HepG2 (cell line): ENCODE results near the gene PIK3CG. TPM values are rescaled to one million over a fixed set of nuclear protein-coding genes. Genes with fewer than 3 reads are reported as not detected.

Experiments used
- ATAC-seq: fragments of 200-7000 bp; cut with Tn5 transposase; 3 replicates; pipeline ENCODE4 v1.9.1; 2020; ENCODE audit warnings: mild to moderate bottlenecking, moderate library complexity
- BruUV-seq: library from RNA; stranded (reverse); fragments of 400-500 nt; replicated peaks from 2 replicates; lab custom pipeline; 2021; lab: Mats Ljungman, UMichigan
- CTCF ChIA-PET: fragments of 300-600 bp; formaldehyde crosslinking; extraction: SDS; loops from one replicate; lab custom pipeline; 2021; ENCODE audit warnings: low total read pairs, inconsistent platforms, low intra/inter-chr PET ratio; lab: Yijun Ruan, JAX
- POLR2A ChIA-PET: fragments of 350-600 bp; sonication (Branson Sonifier 250); formaldehyde crosslinking; loops from one replicate; lab custom pipeline; 2020; ENCODE audit warnings: antibody characterized with exemption, inconsistent platforms; lab: Yijun Ruan, JAX
- DNase-seq: peaks from one replicate; pipeline ENCODE4 v3.0.0-alpha.2; 2015; ENCODE audit warnings: low spot score
- FAIRE-seq: peaks from 3 replicates; lab custom pipeline; 2011; peaks lifted over from hg19 to GRCh38; lab: Jason Lieb, UNC
- H2AFZ ChIP-seq: one replicate; pipeline ENCODE4 v1.6.1; 2011; ENCODE audit warnings: low read length, inconsistent platforms
- H3K27ac ChIP-seq: fragments of 300-600 bp; 3 replicates; pipeline ENCODE4 v1.8.0; 2011; ENCODE audit warnings: mixed run types, mild to moderate bottlenecking, mixed read lengths, low read length, inconsistent platforms; ENCODE audit not compliant: insufficient read depth; ENCODE audit errors: extremely low read length
- H3K27me3 ChIP-seq, 2 experiments: fragments of 200-600 bp in 1 of 2; 2 replicates in 1 of 2; 3 replicates in 1 of 2; pipeline versions ENCODE4 v1.6.0 to v1.8.0; 2011; ENCODE audit warnings: low read length in 2 of 2, mild to moderate bottlenecking in 2 of 2, moderate library complexity in 2 of 2, inconsistent platforms in 1 of 2; ENCODE audit not compliant: insufficient read depth in 2 of 2, control insufficient read depth in 1 of 2
- H3K36me3 ChIP-seq, 2 experiments: fragments of 200-600 bp in 1 of 2; replicated peaks in 1 of 2; 2 replicates in 1 of 2; 3 replicates in 1 of 2; pipeline versions ENCODE4 v1.5.1 to v1.8.0; 2011; ENCODE audit warnings: low read length in 2 of 2, inconsistent platforms in 1 of 2; ENCODE audit not compliant: insufficient read depth in 2 of 2, control insufficient read depth in 1 of 2
- H3K4me1 ChIP-seq: 2 replicates; pipeline ENCODE4 v1.5.1; 2012; ENCODE audit warnings: low read length, inconsistent platforms; ENCODE audit not compliant: insufficient read depth
- H3K4me2 ChIP-seq: 2 replicates; pipeline ENCODE4 v1.6.0; 2011; ENCODE audit warnings: low read depth, low read length, inconsistent platforms
- H3K4me3 ChIP-seq, 3 experiments: fragments of 200-600 bp in 1 of 3; sonication (generic), shearing (Covaris generic) in 1 of 3; replicated peaks in 1 of 3; 2 replicates each; pipeline ENCODE4 v1.5.1; 2011 to 2016; ENCODE audit warnings: low read length in 3 of 3, inconsistent platforms in 2 of 3, low read depth in 2 of 3, mild to moderate bottlenecking in 2 of 3, control low read depth in 1 of 3, mixed read lengths in 1 of 3; ENCODE audit not compliant: insufficient read depth in 1 of 3
- H3K79me2 ChIP-seq: one replicate; pipeline ENCODE4 v1.6.1; 2011; ENCODE audit warnings: low read length, inconsistent platforms; ENCODE audit not compliant: insufficient read depth
- H3K9ac ChIP-seq: 2 replicates; pipeline ENCODE4 v1.6.0; 2011; ENCODE audit warnings: mild to moderate bottlenecking, low read depth, low read length, inconsistent platforms; ENCODE audit not compliant: insufficient read depth
- H3K9me3 ChIP-seq: 2 replicates; pipeline ENCODE4 v1.5.1; 2012; ENCODE audit warnings: mild to moderate bottlenecking, low read length
- H4K20me1 ChIP-seq: 2 replicates; pipeline ENCODE4 v1.6.0; 2011; ENCODE audit warnings: inconsistent platforms, mild to moderate bottlenecking, low read length, moderate library complexity; ENCODE audit not compliant: insufficient read depth
- EEA1 ChIP-seq: sonication (generic); formaldehyde crosslinking; IDR thresholded peaks from 2 replicates; pipeline ENCODE4 v1.5.1; 2020; ENCODE audit warnings: mild to moderate bottlenecking, missing genetic modification reagents, borderline replicate concordance
- GABPA ChIP-seq, 2 experiments: IDR thresholded peaks; 2 replicates each; pipeline ENCODE4 v1.6.1; 2011 to 2016; ENCODE audit warnings: low read depth in 2 of 2, low read length in 1 of 2, missing biosample characterization in 1 of 2, missing genetic modification characterization in 1 of 2
- GTF2F1 ChIP-seq: fragments of 150-350 bp; IDR thresholded peaks from 2 replicates; pipeline ENCODE4 v1.6.1; 2014; ENCODE audit warnings: low read length
- HNRNPLL ChIP-seq: fragments of 200-400 bp; formaldehyde crosslinking; IDR thresholded peaks from 2 replicates; pipeline ENCODE4 v1.6.1; 2017; ENCODE audit warnings: mild to moderate bottlenecking, low read depth, low read length; ENCODE audit not compliant: poor library complexity, severe bottlenecking
- HOXA7 ChIP-seq: sonication (generic); formaldehyde crosslinking; IDR thresholded peaks from 2 replicates; pipeline ENCODE4 v1.8.1; 2022; ENCODE audit warnings: mild to moderate bottlenecking, missing genetic modification reagents, moderate library complexity
- IRF2 ChIP-seq: IDR thresholded peaks from 2 replicates; pipeline ENCODE4 v1.6.1; 2018; ENCODE audit warnings: missing genetic modification reagents, missing compliant biosample characterization
- KLF16 ChIP-seq, 2 experiments: sonication (generic) in 1 of 2; formaldehyde crosslinking in 1 of 2; IDR thresholded peaks; 2 replicates each; pipeline versions ENCODE4 v1.6.1 to v1.8.0; 2016 to 2023; ENCODE audit warnings: missing genetic modification reagents in 2 of 2, missing compliant biosample characterization in 1 of 2
- NCOA2 ChIP-seq: sonication (generic); formaldehyde crosslinking; IDR thresholded peaks from 2 replicates; pipeline ENCODE4 v1.8.0; 2022; ENCODE audit warnings: inconsistent platforms
- SUZ12 ChIP-seq: fragments of 150-350 bp; IDR thresholded peaks from 2 replicates; pipeline ENCODE4 v1.6.1; 2014; ENCODE audit warnings: low read depth, low read length
- TCF7 ChIP-seq: sonication (generic); IDR thresholded peaks from 2 replicates; pipeline ENCODE4 v1.6.1; 2016; ENCODE audit warnings: antibody characterized with exemption, low read depth
- UBTF ChIP-seq: sonication (generic); formaldehyde crosslinking; IDR thresholded peaks from 2 replicates; pipeline ENCODE4 v1.4.0; 2020; ENCODE audit warnings: mild to moderate bottlenecking, missing genetic modification reagents
- ZBED4 ChIP-seq: sonication (generic); formaldehyde crosslinking; IDR thresholded peaks from 2 replicates; pipeline ENCODE4 v1.4.0; 2020; ENCODE audit warnings: missing genetic modification reagents, borderline replicate concordance
- ZBTB20 ChIP-seq: sonication (generic); formaldehyde crosslinking; IDR thresholded peaks from 2 replicates; pipeline ENCODE4 v1.8.1; 2023; ENCODE audit warnings: missing genetic modification reagents, low read depth, mild to moderate bottlenecking, borderline replicate concordance
- ZNF10 ChIP-seq: sonication (generic); formaldehyde crosslinking; IDR thresholded peaks from 2 replicates; pipeline ENCODE4 v1.4.0; 2020; ENCODE audit warnings: mild to moderate bottlenecking, low read depth, missing genetic modification reagents, borderline replicate concordance
- ZNF597 ChIP-seq: sonication (generic); formaldehyde crosslinking; IDR thresholded peaks from 2 replicates; pipeline ENCODE4 v1.5.0; 2020; ENCODE audit warnings: missing genetic modification reagents
- ZNF660 ChIP-seq: sonication (generic); formaldehyde crosslinking; IDR thresholded peaks from 2 replicates; pipeline ENCODE4 v1.5.1; 2020; ENCODE audit warnings: mild to moderate bottlenecking, low read depth, missing genetic modification reagents, borderline replicate concordance
- ZZZ3 ChIP-seq: sonication (generic); formaldehyde crosslinking; IDR thresholded peaks from 2 replicates; pipeline ENCODE4 v1.4.0; 2020; ENCODE audit warnings: missing genetic modification reagents, mild to moderate bottlenecking, borderline replicate concordance
- WGBS: methylation state at CpG from one replicate; pipeline ENCODE4 v1.1.6; 2017; ENCODE audit warnings: low lambda C conversion rate; 5-methylcytosine and 5-hydroxymethylcytosine counted together
- in situ Hi-C: cut with HindIII; loops from 2 replicates; pipeline ENCODE4 v1.10.0; 2017; ENCODE audit warnings: low pct_unique_long_range_greater_than_20kb; ENCODE audit not compliant: extremely low pct_ligation_motif_present
- intact Hi-C: fragments of 100-400 bp; cut with micrococcal nuclease; formaldehyde crosslinking; loops from one replicate; pipeline ENCODE4 v1.10.0; 2022; ENCODE audit not compliant: unreplicated experiment
- polyA plus RNA-seq, 8 experiments: library from polyadenylated mRNA; depleted of rRNA in 3 of 8; stranded (reverse) in 7 of 8; unstranded in 1 of 8; fragments of >200 nt; fragmentation: Illumina TruSeq in 4 of 8; extraction: Trizol in 4 of 8; gene quantifications; 2 replicates each; pipeline versions ENCODE4 v1.2.1 to v1.2.3, GENCODE V29; 2011 to 2016; ENCODE audit warnings: low read depth in 4 of 8, missing spikeins in 1 of 8, mixed read lengths in 1 of 8; ENCODE audit not compliant: insufficient read depth in 1 of 8
- total RNA-seq, 5 experiments: library from RNA; depleted of rRNA; stranded (reverse); fragments of >200 nt; fragmentation: Illumina TruSeq; extraction: Trizol; gene quantifications; 2 replicates each; pipeline ENCODE4 v1.2.3, GENCODE V29; 2016; ENCODE audit warnings: low read depth in 1 of 5
- TF ChIP-seq, protein P1 (sequence below): sonication (generic); formaldehyde crosslinking; IDR thresholded peaks from 2 replicates; pipeline ENCODE4 v1.4.0; 2020; ENCODE audit warnings: mild to moderate bottlenecking, missing genetic modification reagents

The PIK3CG gene
- total and polyA plus RNA-seq, 2 of the 13 experiments (the other 11 are each of a cell fraction or from before 2014, with no cell fraction given): not detected

DNA sequence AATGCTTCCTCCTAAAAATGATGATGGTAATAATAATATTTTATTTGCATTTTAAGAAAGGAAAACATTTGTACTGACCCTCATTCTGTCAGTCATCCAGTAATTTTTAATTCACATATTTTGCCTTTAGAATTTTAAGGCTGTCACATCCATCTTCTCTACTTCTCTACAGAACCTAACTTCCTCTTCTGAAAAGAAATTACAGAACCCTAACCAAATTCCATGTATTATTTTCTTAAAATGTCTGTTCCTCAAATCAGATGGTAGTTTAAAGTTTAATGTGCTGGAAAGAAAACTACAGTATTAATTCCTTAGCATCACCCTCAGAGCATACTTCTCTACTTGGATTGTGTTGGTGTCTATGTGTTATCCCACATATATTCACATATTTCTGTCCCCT is 9.0 kb downstream of the PIK3CG start (continued):
- TF ChIP-seq GABPA (IDR thresholded peaks at IDR 0.05; ENCODE audit: low read depth, low read length) (no peak), GABPA (CRISPR knock-in tag; IDR thresholded peaks at IDR 0.05; ENCODE audit: low read depth) (no peak), ZZZ3 (no peak), SUZ12 (no peak), UBTF (CRISPR knock-in tag) (no peak), NCOA2 (CRISPR knock-in tag) (no peak), ZBTB20 (CRISPR knock-in tag) (no peak), TCF7 (no peak), ZNF660 (CRISPR knock-in tag) (no peak), EEA1 (CRISPR knock-in tag) (no peak), KLF16 (CRISPR knock-in tag; IDR thresholded peaks at IDR 0.05) (no peak), GTF2F1 (no peak), ZNF10 (CRISPR knock-in tag) (no peak)

DNA sequence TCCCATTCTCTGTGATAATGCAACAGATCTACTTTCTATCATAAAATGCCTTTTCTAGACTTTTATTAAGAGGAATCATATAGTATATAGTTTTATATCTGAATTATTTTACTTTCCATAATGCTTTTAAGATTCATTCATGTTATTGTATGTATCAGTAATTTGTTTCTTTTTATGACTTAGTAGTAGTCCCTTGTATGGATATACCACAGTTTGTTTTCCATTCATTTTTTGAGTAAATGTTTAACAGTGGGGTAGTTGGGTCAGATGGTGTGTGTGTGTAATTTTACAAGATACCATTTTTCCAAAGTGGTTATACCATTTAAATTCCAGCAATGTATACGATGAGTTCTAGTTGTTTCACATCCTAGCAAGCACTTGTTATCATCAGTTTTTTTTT is 10.4 kb downstream of the PIK3CG start:
- ATAC-seq (no peak), FAIRE-seq (no peak), DNase-seq (no peak)
- Histone ChIP-seq H2AFZ (no peak overlapping the region), H3K4me3 (no peak overlapping the region), H3K4me1 (no peaks in the 10 kb centered on the region), H3K27ac (no peak overlapping the region), H3K4me2 (no peak overlapping the region), H3K79me2 (no peaks in the 10 kb centered on the region), H3K9ac (no peak overlapping the region), H3K27me3 (no peaks in the 10 kb centered on the region), H3K9me3 (no peaks in the 10 kb centered on the region), H3K36me3 (no peaks in the 10 kb centered on the region), H4K20me1 (no peaks in the 10 kb centered on the region)
- POLR2A ChIA-PET: no interaction called here
- in situ Hi-C loops: no loop called here
- BruUV-seq: no TSS peak
- intact Hi-C loops: no loop called here
- CTCF ChIA-PET: no interaction called here
- WGBS: 11% methylated on average over 1 of the region's 1 CpG
- TF ChIP-seq, protein P1, sequence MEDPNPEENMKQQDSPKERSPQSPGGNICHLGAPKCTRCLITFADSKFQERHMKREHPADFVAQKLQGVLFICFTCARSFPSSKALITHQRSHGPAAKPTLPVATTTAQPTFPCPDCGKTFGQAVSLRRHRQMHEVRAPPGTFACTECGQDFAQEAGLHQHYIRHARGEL (CRISPR knock-in tag): no peak
- no peak for TF ChIP-seq IRF2 (CRISPR knock-in tag)
- no peak for TF ChIP-seq ZBED4 (CRISPR knock-in tag)
- no peak for TF ChIP-seq HNRNPLL
- no peak for TF ChIP-seq ZNF597
- no peak for TF ChIP-seq HOXA7 (CRISPR knock-in tag)
